Vagina (tissue), 2 donors: ENCODE measurements around the gene MTHFS. TPM values are rescaled to one million over a fixed set of nuclear protein-coding genes. Genes with fewer than 3 reads are reported as not detected.

Source experiments
- DNase-seq, 2 donors: peaks; one replicate each; pipeline ENCODE4 v3.0.0-alpha.2; 2017; ENCODE audit errors: extremely low spot score in 2 of 2
- H3K27ac ChIP-seq: fragments of 200-600 bp; sonication (generic); one replicate; pipeline ENCODE4 v1.5.1; 2019
- H3K27me3 ChIP-seq: fragments of 200-600 bp; sonication (generic); one replicate; pipeline ENCODE4 v1.5.1; 2019
- H3K36me3 ChIP-seq, 2 donors: fragments of 200-600 bp; sonication (generic); one replicate each; pipeline ENCODE4 v1.5.1; 2017 to 2019
- H3K4me1 ChIP-seq: fragments of 200-600 bp; sonication (generic); one replicate; pipeline ENCODE4 v1.5.1; 2019
- H3K4me3 ChIP-seq, 2 donors: fragments of 200-600 bp; sonication (generic); 1 replicate in 1 of 2; 2 replicates in 1 of 2; pipeline ENCODE4 v1.5.1; 2016 to 2019
- H3K9me3 ChIP-seq: fragments of 200-600 bp; sonication (generic); one replicate; pipeline ENCODE4 v1.5.1; 2019
- CTCF ChIP-seq, 3 experiments: fragments of 450-650 bp in 2 of 3; fragments of 200-600 bp in 1 of 3; sonication (generic) in 1 of 3; IDR thresholded peaks; one replicate each; pipeline ENCODE4 v1.5.1; 2017 to 2019; ENCODE audit warnings: antibody characterized with exemption in 3 of 3, mild to moderate bottlenecking in 2 of 3, moderate library complexity in 2 of 3
- POLR2A ChIP-seq, 2 donors: fragments of 450-650 bp; IDR thresholded peaks; one replicate each; pipeline ENCODE4 v1.6.1; 2017; ENCODE audit warnings: antibody characterized with exemption in 2 of 2, mild to moderate bottlenecking in 2 of 2, moderate library complexity in 2 of 2
- POLR2AphosphoS5 ChIP-seq, 2 donors: sonication (generic); formaldehyde crosslinking; IDR thresholded peaks; one replicate each; pipeline ENCODE4 v1.9.0; 2017; ENCODE audit warnings: antibody characterized with exemption in 2 of 2, mild to moderate bottlenecking in 2 of 2, low read depth in 1 of 2; ENCODE audit not compliant: insufficient read depth in 1 of 2
- intact Hi-C: fragments of 100-400 bp; cut with DNase I; formaldehyde crosslinking; loops from one replicate; pipeline ENCODE4 v1.15.1; 2023
- total RNA-seq: library from RNA; depleted of rRNA; stranded (reverse); fragments of >200 nt; gene quantifications from one replicate; pipeline ENCODE4 v1.2.3, GENCODE V29; 2016

Gene MTHFS
- total RNA-seq, 1 donor from 2014 or later: 7.1 TPM

GRCh38 chr15:79820176-79820575 is 76.6 kb downstream of the MTHFS start:
- Histone ChIP-seq H3K9me3 (peaks cover 3% of the 10 kb centered on the region), H3K4me3 (no peak overlapping the region), H3K36me3 (no peaks in the 10 kb centered on the region), H3K4me1 (no peaks in the 10 kb centered on the region), H3K27ac (no peak overlapping the region), H3K27me3 (no peaks in the 10 kb centered on the region)
- no peak for DNase-seq
- intact Hi-C loops: no loop called here
- TF ChIP-seq POLR2A (IDR thresholded peaks at IDR 0.05) (no peak), CTCF (IDR thresholded peaks at IDR 0.05) (no peak), POLR2AphosphoS5 (IDR thresholded peaks at IDR 0.05; ENCODE audit: insufficient read depth in 1 of 2, low read depth in 1 of 2) (no peak)

DNA sequence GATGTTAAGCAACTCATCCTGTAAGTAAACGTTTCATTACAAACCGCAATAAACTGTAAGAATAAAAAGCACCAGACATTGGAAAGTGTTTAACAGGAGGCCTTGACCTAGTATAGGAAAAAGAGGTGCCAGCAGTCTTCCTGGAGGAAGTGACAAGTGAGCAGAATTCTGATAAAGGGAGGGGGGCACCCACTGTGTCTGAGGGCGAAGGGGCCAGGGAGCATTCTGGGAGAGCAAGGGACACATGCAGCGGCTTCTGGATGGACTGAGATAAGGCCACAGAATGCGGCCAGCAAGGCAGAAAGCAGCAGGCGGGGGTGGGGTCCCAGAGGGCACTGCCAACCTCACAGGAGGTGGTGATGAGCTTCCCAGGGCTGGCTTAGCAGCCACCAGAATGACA is 80.2 kb downstream of the MTHFS start:
- intact Hi-C loops: no loop called here
- no peaks in the 10 kb centered on the region for H3K36me3 ChIP-seq
- no peak overlapping the region for H3K4me3 ChIP-seq
- H3K27ac ChIP-seq: no peak overlapping the region
- peaks cover 3% of the 10 kb centered on the region for H3K9me3 ChIP-seq
- no peaks in the 10 kb centered on the region for H3K4me1 ChIP-seq
- TF ChIP-seq POLR2A (IDR thresholded peaks at IDR 0.05): no peak
- TF ChIP-seq CTCF (IDR thresholded peaks at IDR 0.05): no peak
- no peak for TF ChIP-seq POLR2AphosphoS5 (IDR thresholded peaks at IDR 0.05; ENCODE audit: insufficient read depth in 1 of 2, low read depth in 1 of 2)
- no peaks in the 10 kb centered on the region for H3K27me3 ChIP-seq
- DNase-seq: no peak

DNA sequence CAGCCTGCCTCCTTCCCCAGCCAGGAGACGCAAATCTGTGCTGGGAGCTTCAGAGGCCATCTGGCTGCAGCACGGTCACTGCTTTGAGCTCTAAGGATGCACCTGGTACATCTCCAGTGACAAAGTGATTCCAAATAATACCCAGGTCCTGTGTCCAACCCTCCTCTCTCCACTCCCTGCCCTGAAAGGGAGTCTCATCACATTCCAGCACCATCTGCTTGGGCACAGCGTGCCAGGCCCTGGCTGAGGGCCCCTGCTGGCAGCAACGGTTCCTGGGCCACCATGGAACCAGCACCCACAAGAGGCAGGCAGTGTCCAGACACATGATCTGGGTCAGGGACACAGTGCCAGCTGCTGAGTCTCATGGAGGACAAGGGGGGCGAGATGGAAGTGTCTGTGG is 81.3 kb downstream of the MTHFS start:
- DNase-seq: no peak
- Histone ChIP-seq H3K36me3 (no peaks in the 10 kb centered on the region), H3K9me3 (peaks cover under 1% of the 10 kb centered on the region), H3K4me1 (no peaks in the 10 kb centered on the region), H3K4me3 (no peak overlapping the region), H3K27me3 (no peaks in the 10 kb centered on the region), H3K27ac (no peak overlapping the region)
- intact Hi-C loops: no loop called here
- no peak for TF ChIP-seq POLR2A (IDR thresholded peaks at IDR 0.05)
- TF ChIP-seq CTCF (IDR thresholded peaks at IDR 0.05): no peak
- TF ChIP-seq POLR2AphosphoS5 (IDR thresholded peaks at IDR 0.05; ENCODE audit: insufficient read depth in 1 of 2, low read depth in 1 of 2): no peak

GRCh38 chr15:79812541-79812940 is 84.3 kb downstream of the MTHFS start:
- Histone ChIP-seq H3K4me1 (no peaks in the 10 kb centered on the region), H3K36me3 (no peaks in the 10 kb centered on the region)
- intact Hi-C loops: no loop called here

GRCh38 chr15:79811406-79812405 is 85.1 kb downstream of the MTHFS start:
- TF ChIP-seq CTCF (IDR thresholded peaks at IDR 0.05) (no peak), POLR2AphosphoS5 (IDR thresholded peaks at IDR 0.05; ENCODE audit: insufficient read depth in 1 of 2, low read depth in 1 of 2) (no peak), POLR2A (IDR thresholded peaks at IDR 0.05) (no peak)
- Histone ChIP-seq H3K27me3 (no peaks in the 10 kb centered on the region), H3K27ac (no peak overlapping the region), H3K4me1 (no peaks in the 10 kb centered on the region), H3K36me3 (no peaks in the 10 kb centered on the region), H3K4me3 (no peak overlapping the region), H3K9me3 (no peaks in the 10 kb centered on the region)
- intact Hi-C loops: no loop called here
- no peak for DNase-seq

More at GRCh38 chr15:79812541-79812940, 84.3 kb downstream of the MTHFS start:
- Histone ChIP-seq H3K9me3 (no peaks in the 10 kb centered on the region), H3K27ac (no peak overlapping the region), H3K27me3 (no peaks in the 10 kb centered on the region), H3K4me3 (no peak overlapping the region)
- no peak for TF ChIP-seq POLR2A (IDR thresholded peaks at IDR 0.05)
- no peak for DNase-seq
